GM18519 (cell line): ENCODE data around the gene GIPC1.
"Not testable (repeated sequence)": the region's sequence is repeated elsewhere in the genome, so short reads cannot be mapped to it uniquely, and the experiment has no call there.

Experiments used
- ATAC-seq: cut with Tn5 transposase; IDR thresholded peaks from one replicate; pipeline ENCODE4 v1.9.1; 2021; ENCODE audit warnings: mild to moderate bottlenecking, moderate library complexity; ENCODE audit not compliant: unreplicated experiment, low FRiP score

GIPC1 gene

DNA sequence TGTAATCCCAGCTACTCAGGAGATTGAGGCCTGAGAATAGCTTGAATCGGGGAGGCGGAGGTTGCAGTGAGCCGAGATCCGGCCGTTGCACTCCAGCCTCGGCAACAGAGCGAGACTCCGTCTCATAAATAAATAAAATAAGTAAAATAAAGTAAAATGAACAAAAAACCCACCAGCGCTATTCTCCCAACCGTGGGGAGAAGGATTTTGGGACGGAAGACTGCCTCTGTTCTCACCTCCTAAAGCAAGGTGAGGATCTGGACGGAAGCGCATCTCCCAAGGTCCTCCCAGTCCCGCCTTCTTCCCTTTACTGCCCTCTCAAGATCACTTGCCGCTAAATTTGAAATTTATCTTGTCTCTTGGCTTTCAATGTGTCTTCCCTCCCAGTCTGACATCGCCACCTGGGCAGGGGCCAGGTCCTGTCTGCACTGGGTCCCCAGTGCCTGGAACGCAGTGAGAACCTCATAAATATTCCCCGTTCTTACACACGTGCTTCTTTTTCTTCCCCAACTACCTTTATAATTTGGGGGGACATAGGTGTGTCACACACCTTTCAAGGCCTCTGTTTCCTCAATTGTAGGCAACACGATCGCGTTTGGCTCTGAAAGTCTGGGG, 23.4 kb upstream of the GIPC1 start:
- no peak for ATAC-seq

DNA sequence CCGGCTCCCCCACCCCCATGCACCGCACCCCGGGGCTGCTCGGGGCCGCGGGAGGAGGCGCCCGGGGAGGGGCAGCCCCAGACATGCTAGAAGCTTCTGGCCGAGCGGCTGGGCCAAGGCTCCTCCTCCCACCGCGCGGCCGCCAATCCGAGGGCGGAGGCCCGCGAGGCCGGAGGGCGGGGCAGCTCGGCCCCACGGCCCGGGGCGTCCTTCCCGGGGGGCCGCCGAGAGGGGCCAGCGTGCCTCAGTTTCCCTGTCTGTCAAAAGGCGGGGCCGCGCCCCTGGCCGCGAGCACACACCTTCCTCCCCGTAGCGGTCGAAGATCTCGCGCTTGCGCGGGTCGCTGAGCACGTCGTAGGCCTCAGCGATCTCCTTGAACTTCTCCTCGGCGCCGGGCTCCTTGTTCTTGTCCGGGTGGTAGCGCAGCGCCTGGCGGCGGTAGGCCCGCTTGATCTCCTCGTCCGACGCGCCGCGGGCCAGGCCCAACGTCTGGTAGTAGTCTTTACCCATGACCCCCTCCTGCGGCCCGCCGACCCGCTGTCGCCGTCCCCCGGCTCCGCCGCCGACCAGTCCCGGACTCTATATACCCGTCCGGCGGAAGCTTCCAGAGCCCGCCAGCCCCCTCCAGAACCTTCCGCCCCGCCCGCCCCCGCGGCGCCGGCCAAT, 22.0 kb upstream of the GIPC1 start, which contains the start of gene DNAJB1:
Gene DNAJB1 (minus strand): TSS at position 558 of the 666 bp plus-strand sequence. CDS start 48 bp downstream, at position 510.
- peak; percentile 38 for ATAC-seq

DNA sequence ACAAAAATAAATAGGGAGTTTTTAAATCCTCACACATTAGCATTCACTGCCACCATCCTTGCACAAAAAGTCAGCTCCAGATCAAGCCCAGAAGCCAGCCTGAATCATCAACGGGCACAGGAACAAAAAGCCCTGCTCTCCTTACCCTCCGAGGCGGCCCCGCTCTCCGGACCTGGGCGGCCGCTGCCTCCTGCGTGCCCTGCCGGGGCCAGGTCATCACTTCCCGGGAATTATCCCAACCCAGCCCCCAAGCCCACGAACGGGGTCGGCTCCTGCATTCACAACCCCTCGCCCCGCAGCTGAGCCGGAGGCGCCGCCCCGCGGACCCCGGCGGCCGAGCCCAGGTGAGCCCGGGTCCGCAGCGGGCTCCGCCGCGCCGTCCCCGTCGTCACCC, 21.5 kb upstream of the GIPC1 start:
- no peak for ATAC-seq

DNA sequence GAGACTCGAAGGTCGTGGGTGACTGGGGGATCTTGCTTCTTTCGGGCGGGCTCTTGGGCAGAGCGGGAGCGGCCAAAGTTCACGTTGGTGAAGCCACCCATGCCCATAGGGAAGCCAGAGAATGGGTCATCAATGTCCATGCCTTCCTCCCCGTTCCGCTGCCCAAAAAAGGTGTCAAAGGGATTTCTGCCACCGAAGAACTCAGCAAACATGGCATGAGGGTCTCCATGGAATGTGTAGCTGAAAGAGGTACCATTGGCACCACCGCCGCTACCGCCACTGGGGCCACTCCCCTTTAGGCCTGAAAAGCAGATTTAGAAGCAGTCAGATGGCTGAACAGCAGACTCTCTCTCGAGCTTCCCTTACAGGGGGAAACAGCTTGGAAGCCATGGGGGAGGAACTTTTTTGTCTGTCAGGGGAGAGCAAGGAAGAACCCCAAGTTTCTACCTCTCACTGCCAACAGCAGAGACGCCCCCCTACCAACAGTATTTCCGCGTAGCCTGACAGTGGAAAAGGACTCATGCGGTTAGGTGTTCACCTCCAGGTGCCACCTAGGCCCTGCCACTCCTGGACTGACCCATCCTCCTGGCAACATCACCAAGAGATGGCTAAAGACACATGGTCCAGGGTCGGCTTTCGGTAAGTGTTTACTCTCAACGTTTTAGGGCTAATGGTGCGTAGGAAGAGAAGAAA, 21.0 kb upstream of the GIPC1 start:
- ATAC-seq: no peak

DNA sequence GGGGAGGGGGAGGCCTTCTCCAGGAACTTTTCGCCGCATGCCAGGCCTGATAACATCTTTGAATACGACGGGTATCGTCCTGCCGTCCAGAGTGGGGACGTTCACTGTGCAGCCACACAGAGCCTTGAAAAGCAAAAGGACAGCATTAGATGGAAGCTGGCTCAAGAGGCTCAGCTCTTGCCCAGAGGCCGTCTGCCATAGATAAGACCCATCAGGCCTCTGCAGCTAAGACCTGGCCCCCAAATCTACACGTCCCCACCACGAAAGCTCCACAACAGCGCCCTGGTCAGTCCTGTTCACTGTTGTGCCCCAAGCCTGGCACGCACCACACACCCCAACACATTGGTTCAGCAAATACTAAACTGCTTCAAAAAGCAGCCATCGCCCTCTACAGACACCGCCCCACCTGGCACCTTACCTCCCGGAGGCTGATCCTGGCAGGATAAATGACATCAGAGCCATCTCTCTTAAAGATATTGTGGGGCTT, 20.2 kb upstream of the GIPC1 start:
- ATAC-seq: no peak

DNA sequence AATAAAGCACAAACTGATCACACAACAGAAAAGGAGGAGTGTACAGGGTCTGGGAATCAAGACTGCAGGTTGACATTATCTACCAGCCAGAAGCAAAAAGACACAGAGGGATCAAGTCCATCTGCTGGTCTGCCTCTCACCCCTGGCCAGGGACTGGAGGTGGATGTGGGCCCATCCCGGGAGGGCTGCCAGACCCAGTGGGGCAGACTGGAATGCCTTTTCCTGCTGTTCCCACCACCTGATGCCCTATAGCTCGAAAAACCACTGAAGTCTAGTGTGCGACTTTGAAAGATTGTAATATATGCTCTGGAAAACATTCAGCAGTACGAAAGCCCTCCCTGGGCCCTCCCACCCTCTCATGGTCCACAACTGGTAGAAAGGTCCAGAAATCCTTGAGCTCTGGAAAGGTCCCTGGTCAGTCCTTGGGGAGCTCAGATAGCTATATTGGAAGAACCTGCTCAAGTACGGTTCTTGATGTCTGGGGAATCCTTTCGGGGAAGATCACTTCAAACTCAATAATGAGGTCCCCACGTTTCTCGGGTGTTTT, 19.6 kb upstream of the GIPC1 start:
- ATAC-seq: no peak

DNA sequence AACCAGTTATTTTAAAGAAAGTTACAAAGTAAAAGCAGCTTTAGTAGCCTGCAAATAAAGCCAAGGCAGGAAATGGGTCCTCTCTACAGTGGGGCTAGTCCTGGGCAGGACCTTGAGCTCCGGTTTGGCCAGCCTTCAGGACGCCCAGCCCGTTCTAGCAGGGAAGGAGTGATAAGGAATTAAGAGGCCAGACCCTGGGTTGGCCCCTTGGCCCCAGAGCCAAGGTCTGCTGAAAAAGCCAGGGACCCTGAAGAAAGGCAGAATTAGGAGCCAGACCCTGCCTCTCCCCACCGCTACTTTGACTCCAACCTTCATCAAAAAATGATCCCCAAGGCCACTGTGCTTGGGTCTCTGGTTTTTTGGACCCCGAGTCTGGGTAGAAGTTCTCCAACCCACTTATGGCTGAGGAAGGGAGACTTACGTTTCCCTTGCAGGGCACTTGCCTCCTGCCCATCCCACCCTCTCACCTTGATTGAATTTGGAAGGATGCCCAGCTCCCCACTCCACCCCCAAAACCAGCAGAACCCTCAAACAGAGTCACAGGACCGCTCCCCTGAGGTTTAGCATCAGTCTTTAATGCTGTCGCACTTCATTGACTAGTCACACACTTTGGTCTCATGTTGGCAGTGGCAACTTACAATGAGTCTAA, 18.4 kb upstream of the GIPC1 start:
- no peak for ATAC-seq

DNA sequence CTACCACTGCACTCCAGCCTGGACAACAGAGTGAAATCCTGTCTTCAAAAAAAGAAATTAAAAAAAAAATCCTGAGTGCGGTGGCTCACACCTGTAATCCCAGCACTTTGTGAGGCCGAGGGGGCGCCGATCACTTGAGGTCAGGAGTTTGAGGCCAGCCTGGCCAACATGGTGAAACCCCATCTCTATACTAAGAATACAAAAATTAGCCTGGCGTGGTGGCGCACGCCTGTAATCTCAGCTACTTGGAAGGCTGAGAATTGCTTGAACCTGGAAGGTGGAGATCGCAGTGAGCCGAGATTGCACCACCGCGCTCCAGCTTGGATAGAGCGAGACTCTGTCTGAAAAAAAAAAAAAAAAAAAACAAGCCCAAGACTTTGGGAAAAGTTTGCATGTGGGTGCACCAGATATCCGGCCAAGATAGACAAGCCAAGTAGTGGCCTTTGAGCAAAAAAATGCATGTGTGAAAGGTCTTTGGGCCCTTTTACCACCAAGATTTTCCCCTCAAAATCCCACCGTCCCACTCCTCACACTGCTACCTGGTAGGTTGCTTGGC, 16.6 kb upstream of the GIPC1 start:
- no peak for ATAC-seq

DNA sequence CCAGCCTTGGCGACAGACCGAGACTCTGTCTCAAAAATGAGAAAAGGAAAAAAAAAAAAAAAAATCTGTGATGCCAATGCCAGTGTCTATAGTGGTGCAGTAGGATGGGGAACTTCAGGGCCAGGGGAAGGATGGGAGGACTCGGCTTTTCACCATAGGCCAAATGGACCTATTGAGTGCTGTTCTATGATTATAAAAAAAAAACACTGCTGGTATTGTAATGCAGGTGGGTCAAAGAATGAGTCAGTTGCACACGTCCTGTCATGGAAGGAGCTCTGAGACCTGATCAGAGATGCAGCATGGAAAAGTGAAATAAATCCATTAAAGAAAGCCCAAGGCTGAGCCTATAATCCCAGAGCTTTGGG, 15.3 kb upstream of the GIPC1 start:
- ATAC-seq: no peak

DNA sequence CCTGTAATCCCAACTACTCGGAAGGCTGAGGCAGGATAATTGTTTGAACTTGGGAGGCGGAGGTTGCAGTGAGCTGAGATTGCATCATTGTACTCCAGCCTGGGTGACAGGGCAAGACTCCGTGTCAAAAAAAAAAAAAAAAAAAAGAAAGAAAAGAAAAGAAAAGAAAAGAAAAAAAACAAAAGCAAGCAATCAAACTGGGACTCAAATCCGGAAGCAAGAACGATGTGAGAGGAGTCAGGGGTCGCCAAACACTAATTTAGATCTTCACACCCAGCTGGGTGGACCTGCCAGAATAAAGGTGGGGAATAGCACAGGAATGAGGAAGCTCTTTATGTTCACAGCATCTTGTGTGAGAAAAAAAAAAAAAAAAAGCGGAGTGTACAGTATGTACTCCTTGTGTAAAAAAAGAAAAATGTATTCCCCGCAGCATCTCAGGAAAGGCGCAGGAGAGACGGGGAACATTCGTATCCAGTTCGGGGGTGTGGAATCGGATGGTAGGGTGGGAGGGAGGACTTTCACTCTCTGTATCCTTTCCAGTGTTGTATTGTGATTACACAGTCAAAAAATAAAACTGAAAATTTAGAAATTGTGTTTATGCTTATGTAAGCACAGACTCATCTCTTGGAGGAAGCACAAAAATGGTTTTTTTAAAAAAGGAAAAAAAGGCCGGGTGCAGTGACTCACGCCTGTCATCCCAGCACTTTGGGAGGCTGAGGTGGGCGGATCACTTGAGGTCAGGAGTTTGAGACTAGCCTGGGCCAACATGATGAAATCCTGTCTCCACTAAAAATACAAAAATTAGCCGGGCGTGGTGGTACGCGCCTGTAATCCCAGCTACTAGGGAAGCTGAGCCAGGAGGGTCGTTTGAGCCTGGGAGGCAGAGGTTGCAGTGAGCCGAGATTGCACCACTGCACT, 14.6 kb upstream of the GIPC1 start:
- ATAC-seq: no peak

DNA sequence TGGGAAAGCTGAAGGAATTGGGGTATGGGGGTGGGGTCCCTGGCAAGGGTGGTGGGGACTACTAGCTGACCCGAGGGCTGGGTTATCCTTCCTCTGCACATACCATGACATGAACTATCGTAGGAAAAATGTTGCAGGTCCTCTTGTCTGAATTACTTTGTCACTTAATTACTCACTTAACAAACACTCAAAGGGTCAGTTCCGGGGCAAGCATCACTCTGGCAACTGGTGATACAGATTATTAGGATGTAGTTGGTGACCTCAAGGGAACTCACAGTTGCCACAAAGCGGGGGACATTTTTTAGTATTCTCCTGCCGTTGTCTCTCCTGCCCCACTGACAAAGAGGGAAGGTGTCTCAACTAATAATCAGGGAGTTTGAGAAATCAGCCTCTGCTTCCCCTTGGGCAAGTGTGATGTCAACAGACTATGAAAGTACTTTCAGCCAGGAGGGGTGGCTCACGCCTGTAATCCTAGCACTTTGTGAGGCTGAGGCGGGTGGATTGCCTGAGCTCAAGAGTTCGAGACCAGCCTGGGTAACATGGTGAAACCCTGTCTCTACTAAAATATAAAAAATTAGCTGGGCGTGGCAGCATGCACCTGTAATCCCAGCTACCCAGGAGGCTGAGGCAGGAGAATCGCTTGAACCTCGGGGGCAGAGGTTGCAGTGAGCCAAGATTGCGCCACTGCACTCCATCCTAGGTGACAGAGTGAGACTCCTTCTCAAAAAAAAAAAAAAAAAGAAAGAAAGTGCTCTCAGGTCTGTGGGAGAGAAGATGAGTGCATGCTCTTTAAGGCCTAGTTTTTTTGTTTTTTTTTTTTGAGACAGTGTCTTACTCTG, 12.0 kb upstream of the GIPC1 start:
- ATAC-seq: no peak

DNA sequence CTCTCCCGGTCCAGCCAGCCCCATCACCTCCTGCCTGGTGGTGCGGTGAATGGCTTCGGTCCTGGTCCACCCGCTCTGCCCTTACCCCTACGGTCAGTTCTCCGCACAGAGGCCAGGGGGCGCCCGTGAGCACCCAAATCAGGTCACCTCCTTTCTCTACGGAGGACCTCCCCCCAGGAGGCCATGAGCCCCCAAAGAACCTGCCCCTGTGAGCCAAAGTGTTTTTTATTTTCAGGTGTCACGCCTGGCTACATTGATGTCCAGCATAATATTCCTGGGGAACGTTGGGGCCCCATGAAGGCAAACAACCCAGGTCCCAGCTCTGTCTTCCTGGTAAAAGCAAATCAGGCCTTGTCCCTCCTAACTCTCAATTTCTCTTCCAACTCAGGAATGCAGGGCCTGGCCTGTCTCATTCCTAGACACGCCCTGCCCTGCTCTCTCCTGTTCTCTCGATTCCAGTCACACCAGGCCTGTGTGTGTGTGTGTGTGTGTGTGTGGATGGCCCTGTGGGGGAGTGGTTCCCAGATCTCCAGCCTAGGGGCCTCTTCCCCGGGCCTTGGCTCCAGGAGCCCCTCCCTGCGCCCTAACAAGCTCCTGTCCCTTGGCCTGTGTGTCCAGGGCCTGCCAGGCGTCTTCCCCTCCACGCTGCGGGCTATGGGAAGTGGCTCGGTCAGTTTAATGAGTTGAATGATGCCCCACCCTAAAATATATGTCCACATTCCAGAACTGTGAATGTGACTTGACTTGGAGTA, 9.7 kb upstream of the GIPC1 start:
- ATAC-seq: no peak

DNA sequence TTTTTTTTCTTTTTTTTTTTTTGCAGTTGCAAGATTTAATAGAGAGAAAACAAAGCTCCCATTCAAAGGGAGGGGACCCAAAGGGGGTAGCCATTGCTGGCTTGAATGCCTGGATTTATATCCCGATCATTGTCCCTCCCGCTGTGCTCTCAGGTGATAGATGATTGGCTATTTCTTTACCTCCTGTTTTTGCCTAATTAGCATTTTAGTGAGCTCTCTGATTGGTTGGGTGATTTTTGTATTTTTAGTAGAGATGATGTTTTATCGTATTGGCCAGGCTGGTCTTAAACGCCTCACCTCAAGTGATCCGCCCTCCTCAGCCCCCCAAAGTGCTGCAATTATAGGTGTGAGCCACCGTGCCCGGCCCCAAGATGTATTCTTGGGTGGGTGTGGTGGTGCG, 8.6 kb upstream of the GIPC1 start:
- not testable (repeated sequence) for ATAC-seq

DNA sequence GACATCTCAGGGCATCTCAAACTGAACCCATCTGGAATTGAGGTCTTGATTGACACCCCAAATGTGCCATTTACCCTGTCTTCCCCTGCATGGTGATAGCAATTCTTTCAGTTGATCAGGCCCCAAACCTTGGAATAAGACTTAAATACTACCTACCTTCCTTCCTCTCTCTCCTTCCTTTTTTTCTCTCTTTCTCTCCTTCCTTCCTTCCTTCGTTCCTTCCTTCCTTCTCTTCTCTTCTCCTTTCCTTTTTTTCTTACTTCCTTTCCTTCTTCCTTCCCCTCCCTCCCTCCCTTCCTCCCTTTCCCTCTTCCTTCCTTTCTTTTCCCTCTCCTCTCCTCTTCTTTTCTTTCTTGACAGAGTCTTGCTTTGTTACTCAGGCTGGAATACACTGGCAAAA, 7.4 kb upstream of the GIPC1 start:
- no peak for ATAC-seq

DNA sequence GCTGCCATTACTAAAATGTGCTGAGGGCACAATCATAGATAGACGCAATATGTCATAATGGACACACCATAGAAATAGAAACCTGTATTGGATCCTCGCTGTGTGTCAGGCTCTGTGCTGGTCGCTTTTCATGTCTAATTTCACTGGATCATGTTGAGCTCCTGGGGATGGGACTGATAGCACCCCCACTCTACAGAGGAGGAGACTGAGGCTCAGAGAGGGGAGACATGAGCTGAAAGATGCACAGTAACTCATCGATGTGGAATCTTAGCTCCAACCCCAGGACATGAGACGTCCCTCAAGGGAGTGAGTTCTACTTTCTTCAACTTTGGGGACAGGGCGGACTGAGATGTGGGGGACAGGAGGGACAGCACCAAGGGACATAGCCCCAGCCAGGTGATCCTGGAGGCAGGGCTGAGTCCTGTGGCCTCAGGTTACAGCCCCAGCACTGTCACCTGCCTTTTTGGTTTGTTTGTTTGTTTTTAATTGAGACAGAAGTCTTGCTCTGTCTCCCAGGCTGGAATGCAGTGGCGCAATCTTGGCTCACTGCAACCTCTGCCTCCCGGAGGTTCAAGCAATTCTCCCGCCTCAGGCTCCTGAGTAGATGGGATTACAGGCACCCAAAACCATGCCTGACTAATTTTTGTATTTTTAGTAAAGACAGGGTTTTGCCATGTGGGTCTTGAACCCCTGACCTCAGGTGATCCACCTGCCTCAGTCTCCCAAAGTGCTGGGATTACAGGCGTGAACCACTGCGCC, 6.6 kb upstream of the GIPC1 start:
- no peak for ATAC-seq

DNA sequence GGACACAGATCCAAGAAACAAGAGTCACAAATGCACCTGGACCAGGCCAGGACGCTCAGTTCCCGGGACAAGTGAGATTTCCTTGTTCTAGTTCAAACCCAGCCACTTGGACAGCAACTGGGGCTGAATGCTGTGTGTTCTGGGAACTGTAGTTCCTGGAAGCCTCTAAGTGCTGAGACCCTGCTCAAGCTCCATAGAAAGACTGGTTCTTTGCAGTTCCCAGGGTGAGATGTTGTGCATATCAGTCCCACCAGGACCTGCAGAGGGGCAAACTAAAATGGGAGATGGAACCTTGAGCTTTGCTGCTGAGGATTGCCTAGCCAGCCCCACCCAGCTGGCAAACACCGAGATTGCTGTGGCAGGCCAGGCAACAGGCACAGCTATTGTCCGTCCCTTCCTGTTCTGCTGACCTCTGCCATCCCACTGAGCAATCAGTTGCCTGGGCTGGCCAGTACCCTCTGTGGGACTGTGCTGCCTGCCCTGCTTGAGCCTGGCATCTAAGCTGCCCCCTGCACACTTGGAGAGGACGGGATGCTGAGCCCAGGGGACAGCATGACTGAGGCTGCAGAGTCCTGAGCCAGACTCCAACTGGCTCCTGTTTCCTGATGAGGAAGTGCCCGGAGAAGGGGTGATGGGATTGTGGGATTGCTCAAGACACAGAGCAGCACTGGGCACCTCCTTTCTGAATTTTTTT, 1.4 kb upstream of the GIPC1 start:
- no peak for ATAC-seq

DNA sequence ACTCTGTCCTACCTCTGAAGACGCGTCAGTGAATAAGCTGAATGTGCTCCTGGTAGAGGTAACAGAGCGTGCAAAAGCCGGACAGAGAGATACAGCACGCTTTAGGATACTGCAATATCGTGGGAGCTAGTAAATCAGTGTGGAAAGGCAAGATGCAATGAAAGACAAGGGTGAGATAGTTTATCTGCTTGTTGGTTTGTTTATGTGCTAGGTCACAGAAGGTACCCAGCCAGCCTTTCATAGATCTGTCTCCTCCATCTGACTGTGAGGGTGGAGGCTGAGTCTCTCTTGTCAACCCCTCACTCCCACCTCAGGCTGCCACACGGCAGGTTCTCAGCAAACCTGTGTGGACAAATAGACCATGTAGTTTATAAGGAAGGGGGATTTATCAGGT, 904 bp upstream of the GIPC1 start:
- no peak for ATAC-seq
